SIG-M5 (cell line): ENCODE results near the gene FYB1.

ENCODE experiments used
- DNase-seq: peaks from one replicate; lab custom pipeline; 2025; lab: John Stamatoyannopoulos, UW

The FYB1 gene

DNA sequence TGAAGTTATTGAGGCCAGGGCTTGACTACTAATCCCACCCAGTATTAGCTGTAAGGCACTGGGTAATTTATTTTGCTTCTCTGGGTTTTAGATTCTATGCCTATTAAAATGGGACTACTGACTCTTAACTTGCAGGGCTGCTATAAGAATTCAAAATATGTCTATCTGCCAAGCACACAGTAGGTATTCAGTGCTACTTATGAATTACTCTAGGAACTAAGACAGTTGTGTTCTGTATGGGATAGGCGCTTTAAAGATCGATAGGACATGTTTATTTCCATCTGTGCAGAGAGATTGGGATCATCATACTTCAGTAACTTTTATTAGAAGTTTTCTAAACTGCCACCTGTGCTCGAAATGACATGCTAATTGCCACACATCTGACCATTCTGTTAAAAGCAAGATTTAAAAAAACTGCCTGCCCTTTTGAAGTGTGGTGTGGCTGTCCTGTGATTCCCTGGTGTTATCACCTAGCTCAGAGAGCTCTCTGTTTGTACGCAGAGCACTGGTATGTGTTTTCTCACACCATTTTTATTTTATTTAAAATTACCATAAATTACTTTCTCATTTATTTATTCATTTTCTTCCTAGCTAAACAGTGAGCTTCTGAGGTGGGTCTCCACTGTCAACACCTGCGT is 58.7 kb downstream of the FYB1 start:
- DNase-seq, result no peak

DNA sequence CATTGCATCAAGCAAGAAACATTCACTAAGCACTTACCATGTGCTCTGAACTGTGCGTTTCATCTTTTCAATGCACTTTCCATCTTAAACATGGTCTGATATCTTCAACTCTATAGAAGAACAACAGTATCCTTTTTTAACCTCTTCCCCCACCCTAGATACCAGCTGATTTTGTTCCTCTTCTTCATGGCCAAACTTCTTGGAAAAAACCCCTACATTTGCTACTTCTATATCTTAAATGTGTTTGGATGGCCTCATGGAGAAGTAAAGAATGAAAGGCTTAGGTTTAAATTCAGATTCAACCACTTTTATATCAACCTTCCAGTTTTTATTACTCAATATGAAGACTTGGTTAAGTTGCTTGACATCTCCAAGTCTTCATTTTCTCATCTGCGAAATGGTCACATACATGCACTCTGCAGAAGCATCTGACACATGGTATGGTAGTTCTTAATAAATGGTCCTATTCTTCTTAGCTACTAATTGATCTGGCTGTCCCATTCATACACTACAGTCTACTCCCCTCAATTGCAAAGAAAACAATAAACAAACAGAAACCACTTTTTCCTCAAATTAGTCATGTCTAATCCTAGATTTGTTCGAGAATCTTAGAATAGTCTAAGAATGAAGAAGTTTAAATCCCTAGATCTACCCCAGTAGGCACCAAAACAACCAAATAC is 59.4 kb downstream of the FYB1 start:
- no peak for DNase-seq

DNA sequence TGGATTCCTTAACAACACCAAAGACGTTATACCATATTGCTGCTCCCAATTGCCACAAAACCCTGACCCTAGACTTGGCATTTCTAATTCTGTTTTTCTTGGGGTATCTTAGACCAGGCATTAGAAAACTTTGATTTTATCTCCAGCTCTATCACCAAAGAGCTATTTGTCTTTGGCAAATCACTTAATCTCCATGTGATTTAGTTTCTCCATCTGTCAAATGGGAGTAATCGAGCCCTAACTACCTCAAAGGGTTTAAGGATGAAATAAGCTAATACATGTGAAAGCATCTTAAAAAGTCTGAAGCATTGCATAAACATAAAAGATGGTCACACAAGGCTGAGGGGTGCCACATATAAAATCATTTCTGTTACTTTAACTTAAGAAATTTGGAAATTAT is 60.6 kb downstream of the FYB1 start:
- no peak for DNase-seq

DNA sequence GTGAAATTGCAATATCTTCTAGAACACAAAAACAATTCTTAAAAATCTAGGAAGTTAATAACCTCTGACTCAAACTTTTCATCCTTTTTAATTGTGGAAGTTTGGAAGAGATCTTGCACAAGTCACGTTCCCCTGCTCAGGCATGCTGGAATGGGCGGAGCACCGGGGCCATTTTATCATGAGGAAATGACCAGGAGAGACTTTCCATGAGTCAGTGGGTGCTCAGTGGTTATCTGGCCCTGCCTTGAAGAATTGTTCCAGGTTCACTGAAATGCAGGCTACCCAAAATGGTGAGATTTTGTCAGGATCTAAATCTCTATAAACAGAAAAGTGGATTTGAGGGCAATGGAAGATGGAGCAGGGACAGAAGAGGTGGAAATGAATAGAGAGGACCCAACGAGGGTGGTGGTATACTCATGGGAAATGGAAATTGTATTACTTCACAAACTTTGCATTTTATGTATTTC is 61.2 kb downstream of the FYB1 start:
- no peak for DNase-seq

DNA sequence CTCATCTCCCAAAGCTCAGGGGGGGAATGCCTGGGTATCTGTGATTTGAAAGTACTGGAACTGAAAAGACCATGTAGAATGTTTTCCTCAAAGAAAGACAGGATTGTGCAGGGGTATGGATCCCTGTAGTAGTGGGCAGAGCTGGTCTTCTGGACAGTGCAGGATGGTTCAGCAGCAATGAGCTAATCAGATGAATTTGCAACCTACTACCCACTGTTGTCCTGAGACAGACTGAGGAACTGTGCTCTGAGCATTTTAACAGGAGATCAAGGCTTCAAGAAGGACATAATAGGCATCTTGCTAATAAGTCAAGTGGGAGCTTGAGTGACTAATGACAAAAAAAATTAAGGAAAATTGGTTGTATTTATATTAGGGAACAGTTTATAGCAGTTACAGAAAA is 61.7 kb downstream of the FYB1 start:
- DNase-seq, result no peak

DNA sequence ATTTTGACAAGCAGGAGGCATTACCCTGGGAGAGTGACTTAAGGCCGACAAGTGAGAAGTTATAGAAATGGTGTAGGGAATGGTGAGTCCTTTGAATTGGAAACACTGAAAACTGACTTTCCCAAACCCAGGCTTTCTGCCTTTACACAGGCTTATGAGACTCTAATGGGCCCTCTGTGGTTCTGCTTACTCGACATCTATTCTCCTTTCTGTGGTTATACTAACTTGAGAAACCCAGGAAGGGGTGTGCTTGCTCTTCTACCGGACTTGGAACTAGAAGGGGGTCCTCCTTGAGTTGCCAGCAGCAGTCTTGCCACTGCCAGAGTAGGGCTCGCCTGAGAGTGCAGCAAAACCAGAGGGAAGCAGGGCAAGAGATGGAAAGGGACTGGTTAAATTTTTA is 63.3 kb downstream of the FYB1 start:
- DNase-seq, result no peak

DNA sequence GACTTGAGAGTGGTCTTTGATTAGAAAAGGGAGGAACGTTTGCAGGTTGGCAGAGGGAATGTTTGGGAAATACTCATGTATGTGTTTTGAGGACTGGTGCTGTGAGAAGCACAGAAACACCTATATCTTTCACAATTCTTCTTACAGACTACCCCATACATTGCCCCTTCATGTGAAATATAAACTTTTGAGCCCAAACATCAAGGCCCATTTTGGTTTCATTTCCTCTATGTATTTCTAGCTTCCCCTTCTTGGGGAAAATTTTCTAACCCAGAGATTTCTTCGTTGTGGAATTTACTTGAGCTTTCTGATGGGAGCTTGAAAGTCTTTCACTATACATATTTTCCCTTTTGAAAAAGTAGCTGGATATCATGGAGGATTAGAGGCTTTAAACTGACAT is 67.6 kb downstream of the FYB1 start:
- DNase-seq, result peak; percentile 27

DNA sequence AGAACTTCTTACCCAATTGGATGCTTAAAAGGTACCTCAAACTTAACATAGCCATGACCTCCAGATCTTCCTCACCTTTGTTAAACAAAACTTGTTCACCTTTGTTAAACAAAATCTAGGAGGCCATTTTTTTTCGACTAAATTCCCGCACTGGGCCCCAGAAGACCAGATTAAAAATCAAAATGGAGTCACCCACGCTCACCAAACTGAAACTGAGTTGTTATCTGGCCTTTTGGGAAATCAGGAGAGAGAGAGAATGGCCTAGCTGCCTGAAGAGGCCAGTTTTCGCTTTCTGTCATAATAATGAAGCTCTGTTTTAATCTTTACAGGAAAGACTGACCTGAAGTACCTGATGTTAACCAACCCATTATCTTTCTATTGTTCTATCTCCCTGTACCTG is 69.4 kb downstream of the FYB1 start:
- DNase-seq, result no peak

DNA sequence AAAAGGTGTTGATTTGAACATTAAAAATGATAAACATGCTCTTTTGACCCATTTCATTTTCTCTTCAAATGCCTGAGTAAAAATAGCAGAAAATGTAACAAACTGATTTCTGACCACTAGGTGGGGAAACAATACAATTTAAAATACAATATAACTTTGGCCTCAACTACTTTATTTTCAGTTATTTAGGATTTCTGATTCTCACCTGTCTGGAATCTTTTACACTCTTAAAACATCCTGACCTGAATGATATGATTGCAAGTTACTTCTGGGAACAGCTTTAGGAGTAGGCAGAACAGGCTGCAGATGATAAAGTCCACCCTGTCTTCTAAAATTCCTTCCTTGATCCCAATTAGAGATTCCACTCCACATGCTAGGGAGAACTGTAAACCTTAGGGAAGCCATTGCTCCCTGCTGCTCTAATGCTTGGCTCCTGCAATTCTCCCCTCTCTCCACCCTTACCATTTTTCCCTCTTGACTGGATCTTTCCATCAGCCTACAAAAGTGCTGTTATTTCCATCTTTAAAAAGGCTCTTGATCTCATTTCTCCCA is 70.3 kb downstream of the FYB1 start:
- no peak for DNase-seq

DNA sequence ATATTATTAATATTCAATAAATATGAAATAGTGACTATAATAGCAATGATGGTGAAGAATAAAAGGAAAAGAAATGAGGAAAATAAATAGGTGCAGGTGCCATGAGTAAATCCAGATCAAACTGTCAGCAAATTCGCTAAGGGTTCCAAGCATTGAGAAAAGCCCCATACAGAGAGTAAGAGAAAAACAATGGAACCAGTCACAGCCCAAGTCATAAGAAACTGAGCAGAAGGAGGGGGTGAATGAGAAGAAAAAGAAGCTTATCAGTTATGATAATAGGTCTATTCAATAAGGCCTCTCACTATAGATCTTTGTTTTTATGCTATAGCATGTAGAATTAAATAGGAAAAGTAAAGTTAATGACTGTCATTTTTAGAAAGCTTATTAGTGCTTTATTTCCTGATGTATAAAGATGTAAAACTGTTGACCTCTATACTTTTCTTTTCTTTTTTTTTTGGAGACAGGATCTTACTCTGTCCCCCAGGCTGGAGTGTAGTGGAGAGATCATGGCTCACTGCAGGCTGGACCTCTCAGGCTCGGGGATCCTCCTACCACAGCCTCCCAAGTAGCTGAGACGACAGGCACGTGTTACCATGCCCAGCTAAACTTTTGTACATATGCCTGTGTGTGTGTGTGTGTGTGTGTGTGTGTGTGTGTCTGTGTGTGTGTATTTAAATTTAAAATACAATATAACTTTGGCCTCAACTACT is 72.4 kb downstream of the FYB1 start:
- no peak for DNase-seq

DNA sequence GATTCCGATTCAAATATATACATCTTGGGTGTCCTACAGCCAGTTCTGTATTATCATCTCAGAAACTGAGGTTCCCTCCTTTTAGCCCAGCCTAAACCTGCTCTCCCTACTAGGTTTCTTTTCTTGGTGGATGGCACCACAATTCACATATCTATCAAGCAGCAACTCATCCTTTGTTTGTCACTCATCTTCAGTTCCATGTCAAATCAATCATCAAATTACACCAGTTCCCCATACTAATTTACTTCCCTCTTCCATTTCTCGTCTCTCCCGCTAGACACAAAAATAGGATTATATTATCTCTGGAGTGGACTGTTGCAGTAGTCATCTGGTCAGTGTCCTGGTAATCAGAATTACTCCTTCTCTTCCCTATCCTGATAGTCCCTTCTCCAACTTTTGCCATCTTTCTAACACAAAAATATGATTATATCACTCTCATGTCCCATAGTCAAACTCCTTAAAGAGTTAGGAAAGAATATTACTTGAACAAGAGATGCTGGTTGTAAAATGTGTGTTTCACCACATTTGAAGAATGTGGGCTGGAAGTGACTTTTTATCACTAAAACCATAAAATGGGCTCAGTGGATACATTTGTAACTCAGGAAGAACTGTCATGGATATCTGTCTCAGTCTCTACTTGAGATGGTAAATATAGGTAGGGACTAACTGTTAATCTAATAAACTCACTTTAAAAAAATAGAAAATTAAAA is 76.1 kb downstream of the FYB1 start:
- no peak for DNase-seq

DNA sequence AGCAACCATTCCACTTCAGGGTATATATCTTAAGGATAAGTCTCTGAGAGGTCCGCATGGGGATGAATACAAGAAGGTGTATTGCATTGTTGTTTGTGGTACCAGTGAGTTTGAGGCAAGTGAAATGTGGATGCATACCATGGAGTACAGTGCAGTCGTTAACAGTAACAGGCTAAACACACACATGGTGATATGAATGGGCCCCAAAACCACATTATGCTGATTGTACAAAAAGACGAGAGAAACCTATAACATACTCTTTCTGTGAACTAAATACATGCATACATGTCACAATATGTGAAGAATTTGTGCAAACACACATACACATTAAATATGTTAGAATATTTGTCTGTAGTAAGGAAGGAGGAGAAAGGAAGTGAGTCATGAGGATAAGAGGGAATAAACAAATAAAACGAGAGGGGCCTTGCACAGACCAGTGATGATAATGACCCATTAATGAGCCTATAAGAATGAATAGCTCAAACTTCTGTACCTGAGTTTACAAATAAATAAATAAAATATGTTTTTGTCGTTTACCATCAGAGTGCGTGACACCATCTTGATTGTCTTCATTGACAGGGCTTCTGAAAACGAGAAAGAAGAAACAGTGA is 78.7 kb downstream of the FYB1 start:
- no peak for DNase-seq

DNA sequence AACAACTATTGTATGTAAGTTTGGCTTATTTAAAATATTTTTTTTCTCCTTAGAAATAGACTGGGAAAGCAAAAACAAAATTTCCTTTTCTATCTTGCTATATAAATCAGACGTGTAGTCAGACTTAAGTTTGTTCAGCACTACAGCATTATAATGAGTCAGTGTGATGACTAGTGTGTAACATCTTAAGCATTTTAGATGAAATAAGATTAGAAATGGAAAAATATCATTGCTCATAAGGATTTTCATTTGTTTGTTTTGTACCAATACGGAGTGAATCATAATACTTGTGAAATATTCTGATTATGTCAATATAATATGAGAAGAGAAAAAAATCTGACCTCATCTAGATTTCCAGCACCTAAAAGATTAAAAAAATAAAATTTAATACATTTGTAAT is 80.5 kb downstream of the FYB1 start:
- DNase-seq, result no peak

DNA sequence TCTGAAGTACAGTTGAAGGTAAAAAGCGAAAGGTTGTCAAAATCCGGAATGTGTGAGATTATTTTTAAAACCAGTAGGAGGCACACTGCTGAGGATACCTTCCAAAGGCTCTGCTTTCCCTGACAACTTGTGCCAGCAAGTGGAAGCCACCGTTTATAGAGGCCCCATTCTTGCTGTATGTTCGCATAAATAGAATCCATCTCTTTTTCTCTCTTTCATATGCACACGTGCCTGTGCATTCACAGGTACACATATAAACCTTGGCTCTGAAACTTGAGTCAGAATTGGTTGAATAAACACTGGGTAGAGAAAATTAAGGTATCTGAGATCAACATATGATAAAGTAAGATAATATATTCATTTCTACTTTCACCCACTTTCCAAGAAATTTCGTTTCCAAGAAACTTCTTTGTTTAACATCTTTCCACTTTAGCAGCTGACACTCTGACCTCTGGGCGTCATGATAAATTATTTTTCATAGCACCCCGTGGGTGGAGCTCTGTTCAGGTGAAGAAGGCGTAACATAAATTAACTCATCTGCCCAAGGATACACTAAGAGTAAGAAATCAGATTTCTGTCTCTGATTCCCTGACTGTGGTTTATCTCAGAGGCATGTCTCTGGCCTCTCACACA is 81.4 kb downstream of the FYB1 start:
- no peak for DNase-seq

DNA sequence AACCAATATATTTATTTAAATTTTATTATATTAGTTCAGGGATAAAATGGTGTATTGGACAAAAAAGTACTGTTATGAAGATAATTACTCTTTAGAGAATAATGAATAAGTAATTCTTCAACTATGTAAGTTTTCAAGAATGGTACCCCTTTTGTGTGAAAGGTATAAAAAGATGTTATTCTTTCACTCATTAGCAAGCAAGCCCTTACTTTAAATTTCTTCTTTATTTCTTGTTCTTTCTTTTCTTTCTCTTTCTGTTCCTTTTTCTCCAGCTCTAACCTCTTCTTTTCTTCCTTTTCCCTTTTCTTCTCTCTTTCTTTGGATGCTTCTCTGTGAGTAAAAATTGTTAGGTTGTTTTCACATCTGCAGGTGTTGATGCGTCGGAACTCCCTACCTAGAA is 82.0 kb downstream of the FYB1 start:
- no peak for DNase-seq

DNA sequence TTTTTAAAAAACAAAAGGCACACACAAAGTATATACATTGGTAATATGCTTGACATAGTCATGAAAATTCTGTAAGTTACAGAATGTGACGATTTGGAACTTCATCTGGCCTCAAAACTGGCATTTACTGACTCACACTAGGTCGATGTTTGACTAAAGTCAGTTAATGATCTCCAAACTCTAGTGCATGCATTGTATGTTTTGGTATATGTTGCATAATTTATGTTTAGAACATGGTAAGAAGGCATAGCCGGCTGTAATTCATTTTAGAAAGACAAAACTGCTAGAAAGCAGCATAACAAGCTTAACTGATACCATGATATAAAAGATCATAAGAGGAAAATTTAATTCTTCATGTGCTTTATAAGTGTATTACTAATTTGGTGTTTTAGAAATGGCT is 86.6 kb downstream of the FYB1 start:
- no peak for DNase-seq

DNA sequence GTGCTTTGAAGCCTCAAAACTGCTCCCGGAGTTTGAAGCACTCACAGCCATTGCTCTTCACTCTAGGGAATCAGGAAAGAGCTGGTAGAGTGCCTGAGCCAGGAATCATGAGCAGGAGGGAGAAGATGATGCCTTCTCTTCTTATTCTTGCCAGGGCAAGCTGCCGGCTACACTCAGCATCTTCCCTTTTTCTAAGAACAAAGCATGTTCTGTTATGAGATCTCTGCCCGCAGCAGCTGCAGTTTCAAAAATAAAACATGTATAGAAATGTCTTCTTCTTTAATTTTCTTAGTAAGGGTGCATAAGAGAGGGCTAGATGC is 87.3 kb downstream of the FYB1 start:
- no peak for DNase-seq

DNA sequence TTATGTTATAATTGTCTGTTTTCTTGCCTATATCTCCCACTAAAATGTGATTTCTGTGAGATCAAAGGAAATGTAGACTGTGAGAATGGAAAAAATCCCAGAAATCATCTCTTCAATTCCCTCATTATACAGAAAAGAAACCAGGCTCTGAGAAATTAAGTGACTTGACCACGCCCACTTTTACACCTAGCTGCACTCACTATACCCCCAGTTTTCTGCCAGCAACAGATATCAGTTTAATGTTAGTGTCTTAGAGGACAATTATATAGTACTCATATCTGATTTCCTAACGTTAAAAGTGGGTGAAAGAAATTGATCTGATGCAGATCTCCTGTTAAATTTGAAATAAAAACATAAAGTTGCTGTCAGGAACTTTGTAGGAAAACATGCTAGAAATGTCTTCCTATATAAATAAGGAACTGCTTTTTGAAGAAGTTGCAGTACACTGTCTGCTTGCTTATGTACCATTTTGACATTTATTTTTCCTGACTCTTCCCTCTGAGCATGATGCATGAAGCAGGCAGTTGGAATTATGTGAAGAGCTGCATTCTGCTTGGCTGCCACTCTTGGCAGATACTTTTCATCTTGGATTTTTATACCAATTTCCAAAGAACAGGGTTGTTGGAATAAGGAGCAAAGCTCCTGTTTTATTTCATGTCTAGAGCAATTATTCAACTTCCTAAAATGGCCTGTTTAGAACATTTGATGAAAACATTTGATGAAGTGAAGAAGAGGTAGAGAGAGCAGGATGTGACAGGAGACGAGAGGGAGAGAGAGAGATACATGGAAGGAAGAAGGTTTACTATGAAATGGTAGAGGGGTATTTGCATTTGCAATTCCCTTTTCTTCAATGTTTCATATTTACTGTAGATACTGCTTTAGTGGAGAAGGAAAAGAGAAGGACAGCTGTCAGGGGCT is 87.9 kb downstream of the FYB1 start:
- no peak for DNase-seq

DNA sequence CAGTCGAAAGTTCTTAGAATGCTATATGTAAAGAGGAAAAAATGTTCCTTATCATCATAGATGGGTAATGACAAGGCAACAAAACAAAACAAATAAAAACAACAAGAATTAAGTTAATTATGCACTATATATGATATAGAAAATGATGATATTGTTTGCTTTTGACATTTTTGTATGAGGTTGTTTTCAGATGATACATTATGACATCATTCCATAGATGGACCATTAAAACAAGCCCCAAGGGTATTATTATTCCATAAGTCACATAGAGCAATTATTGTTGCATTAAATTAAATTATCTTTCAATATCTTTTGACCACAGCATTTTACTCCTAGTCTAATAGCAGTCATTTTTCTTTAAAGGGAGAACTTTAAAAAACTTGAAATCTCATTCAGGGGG is 88.6 kb downstream of the FYB1 start:
- no peak for DNase-seq

DNA sequence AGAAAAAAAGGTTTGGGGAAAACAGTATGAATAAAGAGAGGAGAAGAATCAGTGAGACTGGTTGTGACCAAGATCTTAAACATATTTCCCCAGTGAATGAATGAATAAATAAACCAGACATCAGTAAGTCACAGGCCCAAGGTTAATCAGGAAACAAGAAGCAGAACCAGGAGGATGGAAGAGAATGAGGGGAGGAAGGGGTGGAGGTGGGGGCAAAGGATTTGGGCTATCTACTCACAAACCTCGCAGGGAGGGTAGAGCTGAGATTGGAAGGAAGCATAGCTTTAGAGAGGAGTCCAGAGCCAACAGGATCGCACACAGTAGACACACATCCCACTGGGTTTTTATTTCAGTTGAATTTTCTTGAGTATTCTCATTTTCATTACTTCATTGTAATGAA is 97.4 kb downstream of the FYB1 start:
- no peak for DNase-seq

DNA sequence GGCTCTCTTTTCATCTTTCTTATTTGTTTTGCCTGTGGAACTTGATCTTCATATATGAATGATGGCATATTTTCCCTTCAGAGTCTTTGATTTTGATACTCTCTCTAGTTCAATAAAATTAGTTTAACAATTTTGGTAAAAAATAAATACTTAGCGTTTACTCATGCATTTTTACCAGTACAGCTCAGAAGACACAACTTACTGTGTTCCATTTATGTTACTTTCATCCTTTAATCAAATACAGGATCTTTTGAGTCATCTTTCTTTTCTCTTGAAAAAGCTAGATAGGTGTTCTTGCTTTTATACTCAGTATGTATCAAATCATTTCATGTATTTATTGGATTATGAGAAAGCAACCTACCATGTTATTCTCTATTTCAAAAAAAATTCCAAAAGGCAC is 98.0 kb downstream of the FYB1 start:
- no peak for DNase-seq
